ENCODE measurements around the gene TANGO6.

The TANGO6 gene

GRCh38 chr16:68869492-68870088, 26.3 kb downstream of the TANGO6 start:
- no peak for DNase-seq

- DNase-seq = no peak
Observed at GRCh38 chr16:68873635-68874471, 30.5 kb downstream of the TANGO6 start.

- DNase-seq = no peak
Observed at GRCh38 chr16:68875871-68876270, 32.5 kb downstream of the TANGO6 start.

DNA sequence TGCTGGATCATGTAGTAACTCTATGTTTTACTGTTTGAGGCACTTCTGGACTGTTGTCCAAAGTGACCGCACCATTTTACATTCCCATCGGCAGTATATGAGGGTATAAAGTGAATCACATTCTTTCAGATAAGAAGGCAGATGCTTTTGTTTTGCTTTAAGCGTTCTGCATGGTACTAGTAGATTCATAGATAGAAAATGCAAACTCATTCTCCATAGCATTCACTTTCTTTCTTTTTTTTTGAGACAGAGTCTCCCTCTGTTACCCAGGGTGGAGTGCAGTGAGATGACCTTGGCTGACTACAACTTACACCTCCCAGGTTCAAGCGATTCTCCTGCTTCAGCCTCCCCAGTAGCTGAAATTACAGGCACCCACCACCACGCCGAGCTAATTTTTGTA, 40.4 kb downstream of the TANGO6 start:
- DNase-seq = no peak

DNA sequence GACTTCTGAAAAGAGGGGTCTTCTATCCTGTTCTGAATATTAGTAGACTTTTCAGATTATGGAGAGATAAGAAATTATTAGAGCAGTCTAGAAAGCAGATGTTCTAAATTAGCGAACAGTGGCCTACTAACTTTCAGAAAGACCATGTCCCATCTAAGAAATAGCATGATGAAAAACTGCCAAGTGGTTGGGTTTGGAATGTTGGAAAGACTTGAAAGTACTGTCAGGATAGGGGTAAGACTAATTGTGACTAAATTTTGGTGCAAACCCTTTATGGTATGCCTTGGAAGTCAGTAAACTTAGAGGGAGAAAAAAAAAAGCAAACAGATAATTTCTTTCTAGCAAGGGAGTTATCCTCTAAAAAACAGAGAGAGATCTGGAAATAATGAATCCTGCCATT, 41.1 kb downstream of the TANGO6 start:
- DNase-seq = no peak

- DNase-seq = no peak
Observed at GRCh38 chr16:68884861-68885720, 41.8 kb downstream of the TANGO6 start.

DNA sequence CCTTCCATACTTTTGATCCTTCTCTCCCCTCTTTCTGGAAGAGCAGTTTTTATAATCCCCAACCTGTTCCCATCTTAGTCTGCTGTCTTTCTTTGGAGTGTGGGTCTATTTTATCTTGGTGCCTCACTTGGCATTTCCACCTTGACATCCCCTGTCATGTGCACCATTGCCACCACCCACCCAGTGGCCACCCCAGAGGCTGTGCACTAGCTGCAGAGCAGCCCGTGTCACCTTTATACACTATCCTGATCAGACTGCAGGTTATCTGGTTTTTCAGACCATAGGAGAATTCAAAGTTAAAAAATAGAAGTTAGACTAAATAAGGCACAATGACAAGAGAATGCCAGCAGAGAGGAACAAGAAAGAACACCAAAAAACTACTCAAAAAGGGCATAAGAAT, 43.8 kb downstream of the TANGO6 start:
- no peak for DNase-seq

- no peak for DNase-seq
Observed at GRCh38 chr16:68889508-68890150, 46.3 kb downstream of the TANGO6 start.

GRCh38 chr16:68892214-68892613, 48.9 kb downstream of the TANGO6 start:
- DNase-seq = no peak

- no peak for DNase-seq
Observed at GRCh38 chr16:68892898-68893297, 49.6 kb downstream of the TANGO6 start.

GRCh38 chr16:68893710-68894705, 50.7 kb downstream of the TANGO6 start:
- DNase-seq = no peak

- DNase-seq = no peak
Observed at GRCh38 chr16:68894714-68895113, 51.4 kb downstream of the TANGO6 start.

DNA sequence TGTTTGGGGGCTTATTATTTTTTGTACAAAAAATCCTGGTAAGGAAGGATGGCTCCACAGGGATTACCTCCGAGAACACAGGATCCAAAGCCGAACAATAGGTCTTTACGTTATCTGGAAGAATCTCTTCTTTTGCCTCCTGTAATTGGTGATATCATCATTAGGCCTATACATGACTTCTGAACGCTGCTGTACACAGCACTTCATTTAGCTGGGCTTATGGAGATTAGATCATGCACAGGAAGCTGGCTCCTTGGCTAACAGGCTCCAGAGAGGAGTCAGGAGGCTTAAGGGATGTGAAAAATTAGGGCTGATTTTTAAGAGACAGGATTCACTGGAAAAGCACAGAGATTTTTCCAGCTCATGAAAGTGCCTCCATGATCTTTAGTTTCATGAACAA, 54.7 kb downstream of the TANGO6 start:
- no peak for DNase-seq

- no peak for DNase-seq
Observed at GRCh38 chr16:68900009-68900408, 56.7 kb downstream of the TANGO6 start.

- DNase-seq = no peak
Observed at GRCh38 chr16:68902003-68902968, 59.0 kb downstream of the TANGO6 start.

GRCh38 chr16:68902969-68903345, 59.6 kb downstream of the TANGO6 start:
- no peak for DNase-seq

GRCh38 chr16:68907297-68907696, 64.0 kb downstream of the TANGO6 start:
- no peak for DNase-seq

GRCh38 chr16:68907781-68908181, 64.5 kb downstream of the TANGO6 start:
- DNase-seq = no peak

DNA sequence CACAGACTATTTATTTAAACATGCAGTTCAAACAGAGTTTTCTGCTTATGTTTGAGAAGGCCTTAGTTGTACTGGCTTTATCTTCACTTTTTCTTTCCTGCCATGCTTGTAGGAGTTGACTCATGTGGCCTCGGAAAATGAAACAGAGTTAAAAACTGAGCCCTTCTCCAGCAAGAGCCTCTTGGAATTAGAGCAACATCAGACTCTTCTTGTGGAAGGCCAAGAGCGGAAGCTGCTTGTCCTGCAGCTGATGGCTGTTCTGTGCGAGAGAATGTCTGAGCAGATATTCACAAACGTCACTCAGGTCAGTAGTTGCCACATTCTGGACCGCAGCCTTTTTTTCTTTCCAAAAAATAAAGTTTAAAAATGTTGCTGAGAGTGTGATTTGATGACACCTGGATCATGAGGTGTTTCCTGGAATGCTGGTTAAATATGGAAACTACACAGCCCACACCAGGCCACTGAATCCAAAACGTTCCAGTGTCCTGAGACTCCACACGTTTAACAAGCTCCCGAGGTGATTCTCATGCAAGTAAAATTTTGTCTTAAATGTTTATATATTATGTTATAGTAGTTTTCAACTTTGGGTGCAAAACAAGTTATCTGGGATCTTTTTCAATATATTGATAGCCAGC, 65.9 kb downstream of the TANGO6 start:
- DNase-seq = no peak

DNA sequence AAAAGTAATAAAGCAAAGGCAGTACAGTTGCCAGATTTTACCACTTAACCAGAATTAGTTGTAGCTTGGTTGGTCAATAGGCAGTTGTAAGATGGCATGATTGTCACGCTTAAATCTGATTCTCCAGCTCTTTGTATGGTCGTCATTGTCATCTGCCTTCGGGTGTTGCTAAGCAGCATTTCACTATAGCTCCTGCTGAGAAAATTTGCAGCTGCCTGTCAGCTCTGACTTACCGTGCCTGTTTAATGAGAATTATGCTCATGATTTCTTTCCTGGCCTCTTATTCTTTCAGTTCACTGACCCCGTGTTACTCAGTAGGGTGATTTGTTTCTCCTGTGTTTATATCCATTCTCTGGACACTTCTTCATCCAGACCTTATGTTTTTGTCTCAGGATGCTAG, 66.7 kb downstream of the TANGO6 start:
- no peak for DNase-seq
